ENCODE data around the gene TOGARAM2.

DNA sequence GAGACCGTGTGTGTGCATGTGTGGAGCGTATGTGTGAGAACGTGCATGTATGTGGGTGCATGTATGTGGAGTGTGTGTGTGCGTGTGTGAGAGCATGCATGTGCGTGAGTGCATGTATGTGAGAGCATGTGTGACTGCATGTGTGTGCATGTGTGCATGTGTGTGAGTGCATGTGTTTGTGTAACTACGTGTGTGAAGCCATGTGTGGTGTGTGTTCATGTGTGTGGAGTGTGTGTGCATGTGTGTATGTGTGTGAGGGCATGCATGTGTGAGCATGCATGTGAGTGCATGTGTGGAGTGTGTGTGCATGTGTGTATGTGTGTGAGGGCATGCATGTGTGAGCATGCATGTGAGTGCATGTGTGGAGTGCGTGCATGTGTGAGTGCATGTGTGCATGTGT is 24.2 kb downstream of the TOGARAM2 start:
- TF ChIP-seq, protein P1, sequence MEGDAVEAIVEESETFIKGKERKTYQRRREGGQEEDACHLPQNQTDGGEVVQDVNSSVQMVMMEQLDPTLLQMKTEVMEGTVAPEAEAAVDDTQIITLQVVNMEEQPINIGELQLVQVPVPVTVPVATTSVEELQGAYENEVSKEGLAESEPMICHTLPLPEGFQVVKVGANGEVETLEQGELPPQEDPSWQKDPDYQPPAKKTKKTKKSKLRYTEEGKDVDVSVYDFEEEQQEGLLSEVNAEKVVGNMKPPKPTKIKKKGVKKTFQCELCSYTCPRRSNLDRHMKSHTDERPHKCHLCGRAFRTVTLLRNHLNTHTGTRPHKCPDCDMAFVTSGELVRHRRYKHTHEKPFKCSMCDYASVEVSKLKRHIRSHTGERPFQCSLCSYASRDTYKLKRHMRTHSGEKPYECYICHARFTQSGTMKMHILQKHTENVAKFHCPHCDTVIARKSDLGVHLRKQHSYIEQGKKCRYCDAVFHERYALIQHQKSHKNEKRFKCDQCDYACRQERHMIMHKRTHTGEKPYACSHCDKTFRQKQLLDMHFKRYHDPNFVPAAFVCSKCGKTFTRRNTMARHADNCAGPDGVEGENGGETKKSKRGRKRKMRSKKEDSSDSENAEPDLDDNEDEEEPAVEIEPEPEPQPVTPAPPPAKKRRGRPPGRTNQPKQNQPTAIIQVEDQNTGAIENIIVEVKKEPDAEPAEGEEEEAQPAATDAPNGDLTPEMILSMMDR (IDR thresholded peaks at IDR 0.05), result no peak
- TF ChIP-seq POLR2A (IDR thresholded peaks at IDR 0.05) (no peak), EP300 (IDR thresholded peaks at IDR 0.05) (no peak)
